HCT116 (cell line): ENCODE measurements around the gene PHACTR1.

ENCODE experiments used
- ATF3 ChIP-seq: IDR thresholded peaks from 2 replicates; pipeline ENCODE4 v1.6.1; 2012
- CTCF ChIP-seq, 3 experiments: fragments of 200-600 bp in 1 of 3; sonication (generic) in 1 of 3; IDR thresholded peaks in 2 of 3; conservative IDR thresholded peaks in 1 of 3; 2 replicates each; pipeline ENCODE4 v1.5.1; 2012 to 2017; ENCODE audit warnings: low read depth in 2 of 3, low read length in 2 of 3, antibody characterized with exemption in 1 of 3, borderline replicate concordance in 1 of 3, control low read depth in 1 of 3, mild to moderate bottlenecking in 1 of 3, mixed read lengths in 1 of 3, mixed run types in 1 of 3, moderate library complexity in 1 of 3; ENCODE audit not compliant: insufficient read depth in 1 of 3
- EZH2phosphoT487 ChIP-seq: fragments of 200-600 bp; IDR thresholded peaks from 2 replicates; pipeline ENCODE4 v1.6.1; 2018; ENCODE audit warnings: antibody characterized with exemption, borderline replicate concordance
- POLR2A ChIP-seq: IDR thresholded peaks from 2 replicates; pipeline ENCODE4 v1.7.0; 2011; ENCODE audit warnings: borderline replicate concordance; ENCODE audit not compliant: insufficient read depth, insufficient read length; ENCODE audit errors: extremely low read depth
- POLR2AphosphoS5 ChIP-seq: IDR thresholded peaks from 2 replicates; pipeline ENCODE4 v1.6.1; 2011; ENCODE audit warnings: mild to moderate bottlenecking, low read depth, low read length, moderate library complexity
- REST ChIP-seq: IDR thresholded peaks from 2 replicates; pipeline ENCODE4 v1.6.1; 2012; ENCODE audit warnings: low read depth
- SIN3A ChIP-seq: IDR thresholded peaks from 2 replicates; pipeline ENCODE4 v1.6.1; 2012; ENCODE audit warnings: low read depth
- SP1 ChIP-seq: IDR thresholded peaks from 2 replicates; pipeline ENCODE4 v1.6.1; 2012; ENCODE audit warnings: low read depth
- SRF ChIP-seq: IDR thresholded peaks from 2 replicates; pipeline ENCODE4 v1.6.1; 2012; ENCODE audit warnings: low read depth
- TCF7L2 ChIP-seq: IDR thresholded peaks from 2 replicates; pipeline ENCODE4 v1.7.0; 2011; ENCODE audit warnings: borderline replicate concordance, inconsistent platforms; ENCODE audit not compliant: insufficient read depth, insufficient read length; ENCODE audit errors: extremely low read depth
- ZFX ChIP-seq: fragments of 450-650 bp; IDR thresholded peaks from 2 replicates; pipeline ENCODE4 v1.6.1; 2017
- ZNF274 ChIP-seq: fragments of 200-500 bp; sonication (Bioruptor generic); IDR thresholded peaks from 2 replicates; pipeline ENCODE4 v1.6.1; 2014; ENCODE audit warnings: mild to moderate bottlenecking, low read depth, low read length, inconsistent platforms

GRCh38 chr6:12968290-12968689, 251.7 kb downstream of the PHACTR1 start:
- TF ChIP-seq SP1 (no peak), TCF7L2 (no peak), CTCF (IDR thresholded peaks at IDR 0.05 in 2 of 3, conservative IDR thresholded peaks at IDR 0.05 in 1 of 3; ENCODE audit: borderline replicate concordance in 1 of 3, insufficient read depth in 1 of 3, low read depth in 2 of 3, low read length in 2 of 3) (no peak), POLR2AphosphoS5 (no peak), REST (no peak), POLR2A (no peak), SIN3A (no peak), ZFX (no peak), SRF (no peak), EZH2phosphoT487 (no peak), ZNF274 (no peak), ATF3 (no peak)
